Ramos (cell line): ENCODE measurements around the gene MACROH2A1.

Experiments
- in situ Hi-C: fragments of 300-500 bp; cut with MboI; formaldehyde crosslinking; loops from one replicate; pipeline ENCODE4 v1.14.3; 2022; ENCODE audit warnings: low sequenced_read_pairs; ENCODE audit not compliant: unreplicated experiment

Gene MACROH2A1

DNA sequence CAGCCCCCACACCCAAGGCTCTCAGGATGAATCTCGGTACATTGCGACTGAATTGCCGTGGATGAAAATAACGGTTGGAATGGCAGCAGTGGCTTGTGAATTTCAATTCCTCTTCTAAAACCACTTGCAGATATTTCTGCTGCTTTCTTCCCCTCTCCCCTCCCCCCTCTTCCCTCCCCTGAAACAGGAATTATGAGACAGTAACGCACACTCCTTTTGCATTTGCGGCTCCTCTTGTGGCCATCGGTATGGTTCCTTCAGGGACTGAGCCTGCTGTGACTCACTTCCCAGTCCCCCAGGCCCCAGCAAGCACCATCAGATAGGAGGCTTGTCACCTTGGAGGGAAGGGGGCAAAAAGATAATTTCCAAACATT, 38.4 kb upstream of the MACROH2A1 start:
- in situ Hi-C loops, result no loop called here

DNA sequence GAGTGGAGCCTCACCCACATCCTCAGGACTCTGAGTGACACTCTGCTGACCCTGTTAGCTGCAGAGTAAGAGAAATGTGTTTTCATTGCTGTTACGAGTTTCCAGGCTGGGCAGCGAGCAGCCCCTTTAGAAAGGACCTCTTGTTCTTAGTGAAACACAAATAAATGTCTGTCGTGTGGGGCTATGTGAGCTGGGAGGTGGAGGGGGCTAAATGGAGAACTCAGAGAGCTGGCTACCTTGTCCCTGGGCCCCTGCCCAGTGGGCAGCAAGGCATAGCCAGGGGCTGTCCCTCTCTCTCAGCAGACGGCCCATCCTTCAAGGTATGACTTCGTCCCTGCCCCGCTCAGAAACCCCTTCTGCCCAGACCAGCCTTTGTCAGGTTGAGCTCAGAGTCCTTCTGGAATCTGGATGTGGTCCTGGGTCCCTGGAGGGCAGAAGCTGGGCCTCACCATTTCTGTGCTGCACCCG, 38.0 kb upstream of the MACROH2A1 start:
- in situ Hi-C loops, result no loop called here

DNA sequence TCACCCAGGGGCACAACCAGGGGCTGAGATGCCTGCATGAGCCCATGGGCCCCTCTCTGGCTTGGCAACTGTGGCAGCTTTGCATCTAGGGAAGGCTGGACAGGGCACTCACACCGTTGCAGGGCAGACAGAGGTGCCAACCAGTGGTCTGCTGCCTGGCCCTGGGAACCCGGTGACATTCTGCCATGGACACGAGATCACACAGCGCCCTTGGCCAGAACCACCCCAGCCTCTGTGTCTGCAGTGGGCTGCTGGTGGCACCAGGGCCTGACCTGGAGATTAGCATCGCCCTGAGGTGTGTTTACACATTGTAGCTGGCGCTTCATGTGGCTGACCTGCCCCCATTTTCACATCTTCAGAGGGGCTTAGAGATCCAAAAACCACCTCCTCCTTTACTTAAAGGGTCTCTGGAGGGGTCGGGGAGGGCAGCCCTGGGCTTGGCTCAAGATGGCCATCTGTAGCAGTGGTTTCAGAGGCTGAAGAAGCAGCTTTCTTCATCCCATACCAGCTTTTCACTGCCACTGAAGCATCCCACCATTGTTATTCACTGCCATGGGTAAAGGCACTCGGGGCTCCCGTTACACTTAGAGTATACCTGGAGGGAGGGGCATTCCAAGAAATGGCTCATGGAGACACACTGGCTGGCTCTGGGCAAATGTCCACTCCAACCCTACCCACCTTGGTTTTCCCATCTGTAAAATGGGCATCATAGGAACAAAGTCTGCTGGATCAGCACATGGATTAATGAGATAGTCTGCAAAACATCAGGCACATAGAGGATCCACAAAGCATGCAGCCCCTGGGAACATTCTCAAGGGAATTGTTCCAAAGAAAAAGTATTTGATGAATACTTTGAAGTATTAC, 36.7 kb upstream of the MACROH2A1 start:
- in situ Hi-C loops, result no loop called here

DNA sequence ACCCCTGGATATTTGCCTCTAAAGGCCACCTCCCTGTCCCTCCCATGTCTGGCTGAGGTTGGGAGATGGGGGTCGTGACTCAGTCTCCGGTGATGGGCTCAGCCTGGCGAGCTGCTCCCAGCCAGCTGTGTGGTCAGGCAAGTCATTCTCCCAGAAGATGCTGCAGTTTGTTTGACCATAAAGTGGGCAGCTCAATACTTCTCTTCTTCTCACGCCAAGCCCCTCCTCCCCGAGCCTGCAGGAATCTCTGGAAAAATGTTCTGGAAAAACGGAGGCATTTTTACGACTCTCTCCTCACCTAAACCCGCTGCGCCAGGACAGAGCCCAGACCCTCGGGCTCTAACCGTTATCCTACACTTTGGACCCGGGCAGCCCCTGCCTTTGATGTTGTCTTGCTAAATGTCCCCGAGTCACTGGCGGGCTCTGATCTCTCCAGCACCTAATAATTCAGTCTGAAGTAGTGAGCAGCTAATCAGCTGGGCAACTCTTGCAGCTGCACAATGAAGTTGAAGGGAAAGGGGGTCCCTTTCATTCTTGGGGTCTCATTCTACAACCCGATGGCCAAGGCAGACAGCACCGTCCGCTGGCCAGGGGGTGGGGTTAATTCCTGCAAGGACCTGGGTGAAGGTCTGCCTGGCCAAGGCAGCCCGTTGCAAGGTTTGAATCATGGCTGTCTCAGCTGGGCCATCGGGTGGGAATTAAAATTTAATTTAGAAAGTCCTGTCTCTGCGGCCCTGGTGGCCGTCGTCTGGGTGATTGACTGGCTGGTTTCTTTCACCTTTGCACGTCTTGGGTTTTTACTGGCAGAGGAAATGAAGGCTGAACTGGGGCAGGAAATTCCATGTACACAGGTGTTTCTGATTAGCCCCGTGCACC, 35.8 kb upstream of the MACROH2A1 start:
- in situ Hi-C loops, result no loop called here

DNA sequence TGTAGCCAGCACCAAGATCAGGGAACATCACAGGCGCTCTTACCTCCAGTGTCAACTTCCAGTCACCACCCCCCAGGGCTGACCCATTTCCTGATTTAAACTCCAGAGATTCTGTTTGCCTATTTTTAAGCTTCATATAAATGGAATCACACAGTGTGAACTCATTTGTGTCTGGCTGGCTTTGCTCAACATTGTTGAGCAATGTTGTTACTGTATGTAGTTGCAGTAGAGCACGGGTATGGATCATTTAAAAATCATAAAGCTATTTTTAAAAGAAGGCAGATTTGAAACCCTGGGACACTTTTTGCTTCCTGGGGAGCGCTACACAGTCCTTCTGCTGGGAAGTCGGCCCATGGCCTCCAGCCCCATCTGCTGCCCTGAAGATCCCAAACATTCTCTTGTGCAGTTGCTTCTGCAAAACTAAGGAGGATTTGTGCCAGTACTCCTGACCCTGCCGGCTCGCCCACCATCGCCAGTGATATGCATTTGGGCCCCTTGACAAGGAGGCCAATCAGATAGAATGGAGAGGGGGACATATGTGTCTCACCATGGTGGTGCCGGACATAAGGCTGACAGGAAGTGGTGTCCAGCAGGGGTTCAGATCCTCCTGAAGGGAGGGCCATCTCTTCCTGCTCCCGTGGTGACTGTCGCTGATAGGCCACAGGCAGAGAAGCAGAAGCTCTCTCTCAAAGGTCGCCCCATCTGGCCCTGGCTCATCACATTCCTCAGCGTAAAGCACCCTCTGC, 34.8 kb upstream of the MACROH2A1 start:
- in situ Hi-C loops, result no loop called here

DNA sequence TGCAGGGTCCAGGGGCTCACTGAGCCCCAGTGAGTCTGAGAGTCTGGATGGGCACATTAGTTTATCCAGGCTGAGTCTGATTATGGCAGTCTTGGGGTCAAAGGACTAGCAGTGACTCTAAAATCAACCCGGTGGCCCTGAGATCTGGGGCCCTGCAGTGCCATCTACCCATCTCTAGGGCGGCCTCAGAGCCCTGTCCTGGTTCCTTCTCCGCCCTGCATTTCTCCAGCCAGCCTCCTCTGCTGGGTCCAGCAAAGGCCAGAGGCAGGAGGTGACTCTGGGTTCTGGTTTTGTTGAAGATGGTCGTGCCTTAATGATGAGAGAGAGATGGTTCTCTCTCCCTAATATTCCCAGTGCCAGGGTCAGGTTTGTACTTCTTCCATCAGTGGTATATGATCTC, 33.1 kb upstream of the MACROH2A1 start:
- in situ Hi-C loops, result no loop called here

DNA sequence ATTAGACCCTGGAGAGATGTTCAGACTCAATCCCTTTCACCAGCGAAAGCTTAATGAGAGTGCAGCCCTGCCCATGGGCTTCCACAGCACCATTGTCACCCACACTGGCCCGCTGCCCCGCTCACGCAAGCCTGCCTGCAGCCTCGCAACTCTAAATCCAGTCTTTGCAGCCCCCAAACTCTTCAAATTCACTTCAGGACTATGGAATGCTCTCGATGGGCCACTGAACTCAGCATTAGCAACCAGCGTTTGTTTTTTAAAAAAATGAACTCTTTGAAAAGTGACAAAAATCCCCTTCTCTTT, 31.1 kb upstream of the MACROH2A1 start:
- in situ Hi-C loops, result no loop called here

DNA sequence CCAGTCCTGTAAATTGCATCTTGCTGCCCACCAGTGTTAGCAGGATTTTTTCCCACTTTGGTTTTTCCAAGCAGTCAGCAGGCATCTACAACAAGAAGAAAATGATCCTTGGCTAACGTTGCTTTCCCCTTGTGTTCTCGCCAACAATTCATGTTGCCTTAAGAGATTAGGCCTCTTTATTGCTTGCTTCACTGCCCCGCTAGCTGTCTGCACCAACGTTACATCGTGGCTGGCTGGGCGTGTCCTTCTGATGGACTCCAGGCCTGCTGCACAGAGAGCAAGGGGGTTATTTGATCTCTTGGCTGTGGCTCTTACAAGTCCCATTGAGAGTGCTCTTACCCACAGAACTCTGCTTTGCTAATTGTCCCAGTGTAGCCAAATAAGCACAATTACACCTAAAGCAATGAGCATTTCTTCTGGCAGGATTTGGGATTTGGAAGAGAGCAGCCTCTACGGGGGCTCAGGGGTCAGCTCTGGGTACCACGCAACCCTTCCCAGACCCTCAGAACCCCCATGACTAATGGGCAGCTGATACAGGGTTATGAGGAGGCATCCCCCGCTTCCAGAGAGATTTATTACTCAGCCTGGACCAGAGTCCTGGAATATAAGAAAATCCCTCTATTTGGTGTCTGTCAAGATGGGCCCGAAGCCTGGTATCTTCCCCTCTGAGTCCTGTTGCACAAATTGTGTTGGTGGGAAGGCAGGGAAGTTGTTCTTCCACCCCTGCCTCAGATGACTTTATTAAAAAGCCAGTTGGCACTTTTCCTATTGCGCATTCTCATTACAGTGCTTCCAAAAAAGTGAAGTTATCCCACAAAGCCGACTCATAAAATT, 30.5 kb upstream of the MACROH2A1 start:
- in situ Hi-C loops, result no loop called here

DNA sequence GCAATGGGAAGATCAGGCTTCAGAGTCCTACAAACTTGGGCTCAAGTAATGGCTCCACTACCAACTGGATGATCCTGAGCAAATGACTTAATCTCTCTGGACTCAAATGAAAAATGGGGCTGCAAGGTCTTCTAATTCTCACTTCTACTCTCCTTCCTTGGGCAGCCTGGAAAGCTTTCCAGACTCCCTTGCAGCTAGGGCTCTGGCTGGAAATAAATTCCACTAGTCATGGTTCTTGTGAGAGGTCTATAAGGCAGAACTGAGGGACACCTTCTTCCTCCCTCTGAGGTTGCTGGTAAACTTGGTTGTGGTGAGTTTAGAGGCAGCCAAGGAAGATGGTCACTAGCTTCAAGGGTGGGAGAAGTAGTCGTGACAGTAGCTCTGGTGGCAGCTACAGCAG, 29.6 kb upstream of the MACROH2A1 start:
- in situ Hi-C loops, result no loop called here

DNA sequence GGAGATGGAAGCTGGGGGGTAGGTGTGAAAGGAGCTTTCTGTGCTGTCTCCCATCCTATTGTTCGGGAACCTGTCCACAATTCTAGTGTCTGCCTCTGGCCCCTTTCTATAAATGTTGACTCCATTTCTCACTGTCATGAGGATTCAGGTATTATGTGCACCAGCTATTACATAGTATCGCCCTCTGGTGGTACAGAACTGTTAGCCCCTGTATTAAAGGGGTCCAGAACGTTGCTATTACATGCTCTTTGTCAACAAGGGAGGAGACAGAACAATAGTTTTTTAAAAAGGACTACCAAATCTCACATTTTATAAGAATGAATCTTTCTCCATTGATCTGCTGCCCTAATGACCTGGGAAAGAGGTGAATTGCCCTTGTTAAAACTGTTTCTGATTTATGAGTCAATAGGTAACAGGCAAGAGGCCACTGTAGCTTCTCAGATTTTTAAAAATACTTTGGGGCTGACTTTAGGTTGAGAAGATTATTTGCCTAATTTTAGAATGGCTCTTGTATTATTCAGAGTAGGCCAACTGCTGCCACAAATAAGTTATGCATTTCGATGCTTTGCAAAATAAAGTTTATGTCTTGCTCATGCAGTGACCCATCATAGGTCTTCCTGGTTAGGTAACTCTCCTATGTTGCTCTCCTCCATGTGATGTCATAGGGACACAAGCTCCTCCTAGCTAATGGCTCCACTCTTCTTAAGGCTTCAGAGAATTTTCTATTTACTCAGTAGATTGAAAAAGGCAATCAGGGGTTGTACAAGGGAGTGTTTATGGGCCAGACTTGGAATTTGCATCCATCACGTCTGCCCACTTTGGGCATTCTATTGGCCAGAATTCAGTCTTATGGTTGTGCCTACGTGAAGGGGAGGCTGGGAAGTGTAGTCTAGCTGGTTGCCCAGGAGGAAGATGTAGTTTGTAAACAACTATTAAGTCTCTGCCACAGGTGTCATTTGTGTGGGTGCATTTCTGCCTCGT, 27.4 kb upstream of the MACROH2A1 start:
- in situ Hi-C loops, result no loop called here

DNA sequence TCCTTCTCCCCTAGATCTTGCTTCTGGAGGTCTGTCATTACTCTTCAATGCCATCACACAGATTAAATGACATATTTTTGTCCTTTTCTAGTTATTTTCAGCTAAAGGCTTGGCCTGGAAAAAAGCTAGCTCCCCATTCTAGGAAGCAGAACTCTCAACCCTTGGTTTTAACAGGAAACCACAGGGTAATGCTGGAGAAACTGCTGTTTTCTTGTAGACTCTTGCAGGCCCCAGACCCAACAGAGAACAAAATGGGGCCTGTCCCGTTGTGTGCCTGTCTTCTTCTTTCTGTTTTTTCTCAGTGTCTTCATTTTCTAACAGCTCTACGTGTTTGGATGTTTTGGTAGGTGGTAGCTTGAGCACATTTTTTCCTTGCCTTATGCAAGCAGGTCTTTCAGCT, 26.6 kb upstream of the MACROH2A1 start:
- in situ Hi-C loops, result no loop called here

DNA sequence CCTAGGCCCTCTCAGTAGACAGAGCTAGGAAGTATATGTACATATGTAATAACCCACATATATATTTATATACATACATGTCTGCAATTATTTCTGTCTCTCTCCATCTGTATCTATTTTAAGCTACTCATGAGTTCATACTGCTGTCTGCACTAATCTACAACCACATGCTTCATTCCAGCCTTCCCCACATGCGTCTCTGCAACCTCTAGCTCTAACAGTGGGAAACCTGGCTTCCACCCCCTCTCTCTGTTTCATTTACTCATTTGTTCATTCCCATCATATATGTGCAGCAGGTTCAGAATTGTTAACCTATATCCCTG, 24.8 kb upstream of the MACROH2A1 start:
- in situ Hi-C loops, result no loop called here

DNA sequence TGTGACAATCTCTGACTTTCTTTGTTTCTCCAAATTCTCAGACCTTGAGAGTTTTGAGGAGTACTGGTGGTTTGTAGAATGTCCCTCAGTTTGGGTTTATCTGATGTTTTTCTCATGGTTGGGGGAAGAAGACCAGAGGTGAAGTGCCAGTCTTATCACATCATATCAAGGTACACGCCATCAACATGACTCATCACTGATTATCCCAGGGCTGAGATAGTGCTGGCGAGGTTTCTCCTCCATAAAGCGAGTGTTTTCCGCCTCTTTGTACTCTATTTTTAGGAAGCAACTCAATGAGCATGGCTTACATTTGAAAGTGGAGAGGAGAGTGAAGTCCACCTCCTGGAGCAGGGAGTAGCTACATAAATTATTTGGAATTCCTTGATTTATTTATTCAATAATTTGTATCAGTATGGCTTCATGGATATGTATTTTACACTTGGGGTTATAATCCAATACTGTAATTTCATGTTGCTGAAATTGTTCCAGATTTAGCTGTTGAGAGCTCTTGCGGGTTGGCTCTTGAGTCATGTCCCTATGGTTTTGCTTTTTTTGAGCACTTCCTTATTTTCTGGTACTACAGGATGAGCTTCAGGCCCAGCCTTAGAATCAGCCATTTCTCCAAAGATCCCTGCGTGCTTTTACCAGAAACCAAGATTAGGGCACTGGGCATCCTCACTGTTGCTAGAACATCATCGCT, 24.3 kb upstream of the MACROH2A1 start:
- in situ Hi-C loops, result no loop called here

DNA sequence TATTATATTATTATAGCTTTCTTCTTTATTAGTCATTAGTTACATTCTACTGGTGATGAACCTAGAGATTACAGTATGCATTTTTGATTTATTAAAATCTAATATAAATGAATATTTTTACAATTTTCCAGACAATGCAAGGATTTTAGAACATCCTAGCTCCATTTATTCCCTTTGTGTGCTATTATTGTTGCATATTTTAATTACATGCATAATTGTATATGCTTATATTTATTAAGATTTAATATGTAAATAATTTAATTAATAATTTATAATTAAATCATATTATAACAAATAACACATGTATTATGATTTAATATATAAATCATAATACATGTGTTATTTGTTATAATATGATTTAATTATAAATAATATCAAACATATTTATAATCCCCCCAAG, 23.4 kb upstream of the MACROH2A1 start:
- in situ Hi-C loops, result no loop called here

DNA sequence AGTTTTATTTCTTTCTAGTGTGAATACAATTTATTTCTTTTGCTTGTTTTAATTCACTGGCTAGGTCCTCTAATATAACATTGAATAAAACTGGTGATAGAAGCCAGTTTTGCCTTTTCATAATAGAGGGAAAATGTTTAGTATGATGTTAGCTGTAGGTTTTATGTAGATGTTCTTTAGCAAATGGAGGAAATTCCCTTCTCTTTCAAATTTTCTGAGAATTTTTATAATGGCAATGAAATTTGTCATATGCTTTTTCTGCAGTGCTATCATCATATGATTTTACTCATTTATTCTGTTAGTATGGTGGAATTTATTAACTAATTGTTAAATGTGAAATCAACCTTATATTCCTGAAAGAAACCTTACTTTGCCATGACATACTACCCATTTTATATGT, 18.1 kb upstream of the MACROH2A1 start:
- in situ Hi-C loops, result no loop called here

DNA sequence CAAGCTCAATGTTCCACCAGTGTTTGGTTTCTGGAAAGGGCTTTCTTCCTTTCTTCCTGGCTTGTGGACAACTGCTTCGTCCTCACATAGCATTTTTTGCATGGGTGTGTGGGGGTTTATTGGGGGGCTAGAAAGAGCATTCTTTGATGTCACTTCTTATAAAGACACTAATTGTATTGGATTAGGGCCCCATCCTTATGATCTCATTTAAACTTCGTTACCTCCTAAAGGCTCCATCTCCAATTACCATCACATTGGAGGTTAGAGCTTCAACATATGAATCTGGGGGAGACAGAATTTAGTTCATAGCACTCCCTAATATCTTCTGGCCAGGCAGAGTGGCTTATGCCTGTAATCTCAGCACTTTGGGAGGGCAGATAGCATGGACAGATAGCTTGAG, 6.1 kb upstream of the MACROH2A1 start:
- in situ Hi-C loops, result no loop called here

DNA sequence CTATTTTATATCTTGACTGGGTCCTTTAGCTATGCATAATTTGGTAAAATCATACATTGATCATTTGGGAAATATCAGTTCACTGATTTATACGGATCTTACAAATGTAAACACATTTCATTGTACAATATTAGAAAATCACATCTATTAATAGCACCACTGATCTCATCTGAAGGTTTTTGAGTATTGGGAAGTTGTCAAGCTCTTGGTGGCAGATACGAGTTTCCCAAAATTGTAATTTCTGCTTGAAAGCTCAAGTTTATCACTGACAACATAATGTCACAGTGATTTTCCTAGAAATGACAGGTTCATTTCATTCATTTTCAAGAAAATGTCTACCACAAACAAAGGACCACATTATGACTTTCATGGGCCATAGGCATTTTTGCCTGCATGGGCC, 3.0 kb upstream of the MACROH2A1 start:
- in situ Hi-C loops, result no loop called here

DNA sequence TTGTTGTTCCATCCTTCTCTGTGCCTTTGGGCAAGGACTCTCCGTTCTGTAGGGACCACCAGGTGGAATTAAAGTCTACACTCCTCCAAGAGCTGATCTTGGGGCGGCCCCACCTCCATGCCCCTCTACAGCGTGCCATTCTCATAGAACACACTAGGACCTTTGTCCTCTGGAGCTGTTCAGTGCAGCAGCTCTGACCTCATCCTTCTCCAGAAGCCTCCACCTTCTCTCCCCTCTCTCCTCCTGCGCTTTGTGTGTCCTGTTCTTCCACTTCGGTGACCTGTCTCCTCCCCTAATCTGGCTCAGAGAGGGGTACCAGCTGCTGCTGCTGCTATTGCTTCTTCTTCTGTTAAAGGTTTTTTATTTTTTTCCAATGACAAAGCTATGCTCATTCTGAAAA, 1.8 kb upstream of the MACROH2A1 start:
- in situ Hi-C loops, result no loop called here
